ENCODE results near the gene TPSB2.
"Not testable (repeated sequence)": the region's sequence is repeated elsewhere in the genome, so short reads cannot be mapped to it uniquely, and the experiment has no call there.

The TPSB2 gene

DNA sequence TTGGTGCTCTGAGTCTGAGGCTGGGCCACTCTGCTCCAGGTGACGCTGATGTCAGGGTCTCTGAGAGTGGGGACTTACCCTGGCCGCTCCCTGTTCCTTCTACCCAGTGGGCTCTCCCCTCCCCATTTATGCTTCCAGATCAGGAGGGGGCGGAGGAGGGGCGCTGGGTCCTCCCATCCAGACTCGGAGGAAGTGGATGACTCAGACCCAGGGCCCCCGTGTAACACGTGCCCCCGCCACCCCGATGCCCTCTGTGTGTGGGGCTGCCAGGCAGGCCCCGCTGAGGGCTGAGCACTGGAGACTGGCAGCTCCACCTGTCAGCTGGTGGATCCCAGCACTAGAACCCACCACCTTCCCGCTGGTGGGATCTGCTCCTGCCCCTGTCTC, at the start of gene TPSB2:
Gene TPSB2, minus strand, starts transcription at position 101 of the 387 bp plus-strand sequence. CDS start 233 bp downstream, outside the sequence.
- not testable (repeated sequence) for DNase-seq

- no peak for DNase-seq
These were observed 49.3 kb upstream of the TPSB2 start for GRCh38 chr16:1279081-1279944.

DNA sequence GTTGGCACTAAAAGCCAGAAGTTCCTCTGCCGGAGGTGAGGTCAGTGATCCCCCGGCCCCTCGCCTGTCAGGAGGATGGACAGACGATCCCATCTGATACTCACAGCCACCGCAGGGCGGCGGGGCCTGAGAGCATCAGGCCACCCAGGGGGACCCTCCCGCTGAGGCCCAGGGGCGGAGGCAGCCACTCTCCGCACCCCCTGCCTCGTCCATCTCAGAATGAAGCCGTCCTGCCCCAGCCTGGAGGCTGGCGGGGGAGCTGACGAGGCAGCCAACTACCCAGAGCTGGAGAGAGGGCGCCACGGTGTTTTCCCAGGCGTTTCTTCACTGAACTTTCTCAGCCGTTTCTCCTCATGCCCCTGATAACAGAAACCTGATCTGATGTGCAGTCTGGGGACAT, 48.5 kb upstream of the TPSB2 start:
- peak; percentile 64 for DNase-seq

- DNase-seq: no peak
These were observed 47.8 kb upstream of the TPSB2 start for GRCh38 chr16:1277617-1278282.

DNA sequence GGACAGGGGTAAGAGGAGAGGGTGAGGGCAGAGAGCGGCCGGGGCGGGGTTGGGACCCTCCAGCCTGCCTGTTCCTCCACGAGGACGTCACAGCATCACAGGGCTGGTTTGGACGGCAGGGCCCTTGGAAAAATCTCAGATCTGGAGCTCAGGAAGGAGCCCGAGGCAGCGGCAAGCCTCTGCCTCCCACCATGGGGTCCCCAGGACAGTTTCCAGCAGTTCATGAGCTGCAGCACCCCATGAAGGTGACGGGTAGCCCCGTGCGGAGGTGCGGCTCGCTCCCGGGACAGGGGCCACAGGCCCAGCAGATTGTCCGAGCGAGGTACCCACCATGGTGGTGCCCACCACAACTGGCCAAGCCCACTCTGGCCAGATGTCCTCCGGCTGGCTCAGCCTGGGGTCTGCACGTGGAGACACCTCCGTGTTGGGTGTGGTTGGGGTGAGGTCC, 47.2 kb upstream of the TPSB2 start:
- no peak for DNase-seq

DNA sequence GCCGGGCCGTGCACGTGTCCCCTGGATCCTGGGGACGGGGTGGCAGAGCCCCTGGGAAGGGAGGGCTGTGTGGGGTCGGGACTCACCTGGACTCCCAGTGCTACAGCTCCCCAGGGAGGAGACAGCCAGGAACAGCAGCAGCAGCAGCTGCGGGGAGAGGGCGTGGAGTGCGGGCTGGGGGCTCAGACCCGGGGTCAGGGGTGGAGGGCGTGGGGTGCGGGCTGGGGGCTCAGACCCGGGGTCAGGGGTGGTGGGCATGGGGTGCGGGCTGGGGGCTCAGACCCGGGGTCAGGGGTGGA, 46.5 kb upstream of the TPSB2 start:
- no peak for DNase-seq

- DNase-seq: no peak
These were observed 46.0 kb upstream of the TPSB2 start for GRCh38 chr16:1275791-1276579.

- DNase-seq: no peak
These were observed 44.8 kb upstream of the TPSB2 start for GRCh38 chr16:1274767-1275166.

- no peak for DNase-seq
These were observed 43.8 kb upstream of the TPSB2 start for GRCh38 chr16:1273816-1274215.

GRCh38 chr16:1272453-1273198, 42.6 kb upstream of the TPSB2 start:
- DNase-seq: peak; percentile 74

GRCh38 chr16:1271724-1272413, 41.9 kb upstream of the TPSB2 start:
- DNase-seq: peak; percentile 98

DNA sequence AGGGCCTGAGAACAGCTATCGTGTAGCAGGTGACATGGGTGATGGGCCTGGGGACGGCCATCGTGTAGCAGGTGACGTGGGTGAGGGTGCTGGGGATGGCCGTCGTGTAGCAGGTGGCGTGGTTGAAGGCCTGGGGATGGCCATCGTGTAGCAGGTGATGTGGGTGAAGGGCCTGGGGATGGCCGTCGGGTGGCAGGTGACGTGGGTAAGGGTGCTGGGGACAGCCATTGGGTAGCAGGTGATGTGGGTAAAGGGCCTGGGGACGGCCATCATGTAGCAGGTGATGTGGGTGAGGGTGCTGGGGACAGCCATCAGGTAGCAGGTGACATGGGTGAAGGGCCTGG, 41.4 kb upstream of the TPSB2 start:
- no peak for DNase-seq

- not testable (repeated sequence) for DNase-seq
These were observed 39.4 kb upstream of the TPSB2 start for GRCh38 chr16:1269418-1269817.

DNA sequence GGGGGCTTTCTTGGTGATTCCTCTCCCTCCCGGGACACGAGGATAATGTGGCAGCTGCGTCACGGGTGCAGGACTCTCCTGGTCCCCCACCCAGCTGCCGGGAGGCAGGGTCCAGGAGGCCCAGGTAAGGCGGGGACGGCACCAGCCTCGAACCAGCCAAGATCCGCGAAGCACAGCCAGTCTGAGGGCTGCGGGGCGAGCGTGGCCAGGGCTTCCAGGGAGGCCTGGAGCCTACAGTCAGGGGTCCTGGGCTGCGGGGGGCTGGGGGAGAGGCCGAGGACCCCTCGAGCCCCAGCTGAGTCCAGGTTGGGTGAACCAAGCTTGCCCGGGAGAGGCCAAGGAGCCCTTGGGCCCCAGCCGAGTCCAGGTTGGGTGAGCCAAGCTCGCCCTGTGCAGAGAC, 35.8 kb upstream of the TPSB2 start:
- no peak for DNase-seq

DNA sequence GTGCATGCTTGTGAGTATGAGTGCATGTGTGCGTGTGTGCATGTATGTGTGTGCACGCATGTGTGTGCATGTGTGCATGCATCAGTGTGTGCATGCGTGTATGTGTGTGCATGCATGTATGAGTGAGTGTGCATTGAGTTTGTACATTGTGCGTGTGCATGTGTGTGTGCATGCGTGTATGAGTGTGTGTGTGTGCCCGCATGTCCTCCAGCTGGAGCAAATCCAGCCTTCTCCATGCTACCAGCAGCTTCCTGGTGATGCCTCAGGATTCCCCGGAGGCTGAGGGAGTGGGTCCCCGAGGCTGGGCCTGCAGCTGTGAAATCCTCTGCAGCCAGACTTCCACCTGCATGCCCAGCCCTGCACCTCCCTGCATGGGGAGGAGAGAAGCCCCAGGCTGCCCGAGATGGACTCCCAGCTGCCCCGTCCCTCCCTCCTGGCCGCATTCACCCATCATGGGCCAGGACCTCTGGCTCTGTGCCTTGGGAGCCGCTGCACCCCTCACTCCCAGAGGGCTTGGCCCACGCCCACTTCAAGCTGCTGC, 35.2 kb upstream of the TPSB2 start:
- DNase-seq: no peak

- no peak for DNase-seq
These were observed 34.5 kb upstream of the TPSB2 start for GRCh38 chr16:1264345-1265089.

DNA sequence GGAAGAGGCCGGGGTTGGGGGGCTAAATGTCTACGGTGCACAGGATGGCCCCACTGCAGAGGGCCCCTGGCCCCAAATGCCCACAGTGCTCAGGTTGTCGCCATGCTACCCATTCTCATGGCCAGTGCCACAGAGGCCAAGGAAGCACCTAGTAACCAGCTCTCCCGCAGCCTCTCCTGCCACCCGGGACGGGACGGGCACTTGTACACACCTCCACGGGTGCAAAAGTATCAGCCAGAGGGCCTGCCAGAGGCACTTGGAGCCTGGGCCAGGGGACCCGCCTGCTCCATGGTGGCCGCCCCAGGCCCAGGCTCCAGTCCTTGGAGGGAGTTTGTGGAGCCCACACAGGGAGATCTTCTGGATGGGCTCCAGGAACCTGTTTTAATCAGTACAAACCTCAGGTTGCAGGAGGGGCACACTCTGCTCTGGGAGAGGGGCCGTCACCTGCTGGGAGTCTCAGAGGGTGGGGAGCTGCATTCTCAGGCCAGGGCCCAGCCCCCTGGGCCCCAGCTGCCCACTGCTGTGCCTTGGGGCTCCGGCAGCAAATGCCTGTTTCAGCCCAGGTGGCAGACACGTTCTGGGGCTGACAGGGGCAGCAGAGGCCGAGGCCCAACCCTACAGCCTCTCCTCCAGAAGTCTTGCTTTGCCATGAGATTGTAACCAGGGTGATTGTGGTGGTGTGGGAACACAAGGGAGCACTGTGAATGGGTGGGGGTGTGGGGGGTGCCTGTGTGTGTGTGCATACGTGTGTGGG, 33.8 kb upstream of the TPSB2 start:
- no peak for DNase-seq

- no peak for DNase-seq
These were observed 32.9 kb upstream of the TPSB2 start for GRCh38 chr16:1262846-1263221.

DNA sequence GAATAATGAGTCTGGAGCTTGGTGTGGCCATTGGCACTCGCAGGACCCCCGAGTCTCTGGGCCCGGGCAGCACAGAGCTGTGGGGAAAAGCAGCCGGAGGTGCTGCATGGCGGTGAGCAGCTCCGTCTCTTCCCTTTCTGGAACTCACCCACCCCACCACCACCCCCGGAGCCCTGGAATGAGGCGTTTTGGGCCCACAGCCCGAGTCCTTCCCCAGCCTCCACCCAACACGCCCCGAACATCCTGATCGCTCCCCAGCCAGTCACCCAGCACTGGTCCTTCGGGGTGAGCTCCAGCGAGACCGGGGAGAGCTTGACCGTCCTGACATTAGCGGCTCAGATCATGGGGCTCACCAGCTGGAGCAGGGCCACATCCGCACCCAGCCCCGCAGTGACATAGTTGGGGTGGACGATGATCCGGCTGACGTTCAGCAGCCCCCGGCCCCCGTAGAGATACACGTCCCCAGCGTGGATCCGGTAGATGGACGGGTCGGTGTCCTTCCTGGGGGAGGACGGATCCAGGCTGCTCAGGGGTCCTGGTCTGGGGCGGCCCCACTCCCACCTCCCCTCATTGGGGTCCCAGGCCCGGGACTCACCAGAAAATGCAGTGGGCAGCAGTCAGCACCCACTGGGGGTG, 32.3 kb upstream of the TPSB2 start:
- no peak for DNase-seq

All from NCI-H146 (cell line).